Adrenal gland (tissue), 5 donors: ENCODE data around the gene GALNT18.

Source experiments
- POLR2A ChIP-seq, 2 donors: fragments of 450-650 bp; IDR thresholded peaks; one replicate each; pipeline ENCODE4 v1.6.1; 2017; ENCODE audit warnings: antibody characterized with exemption in 2 of 2, mild to moderate bottlenecking in 2 of 2, moderate library complexity in 1 of 2
- TF ChIP-seq, protein P1 (sequence below), 6 experiments: fragments of 450-650 bp in 4 of 6; fragments of 200-600 bp in 2 of 6; sonication (generic) in 1 of 6; IDR thresholded peaks; 1 replicate in 5 of 6; 2 replicates in 1 of 6; pipeline versions ENCODE4 v1.5.1 to v1.8.0; 2016 to 2021; ENCODE audit warnings: antibody characterized with exemption in 6 of 6, mild to moderate bottlenecking in 2 of 6, moderate library complexity in 1 of 6
- donor health status: DM: no; HTN: no; CAD: no.

DNA sequence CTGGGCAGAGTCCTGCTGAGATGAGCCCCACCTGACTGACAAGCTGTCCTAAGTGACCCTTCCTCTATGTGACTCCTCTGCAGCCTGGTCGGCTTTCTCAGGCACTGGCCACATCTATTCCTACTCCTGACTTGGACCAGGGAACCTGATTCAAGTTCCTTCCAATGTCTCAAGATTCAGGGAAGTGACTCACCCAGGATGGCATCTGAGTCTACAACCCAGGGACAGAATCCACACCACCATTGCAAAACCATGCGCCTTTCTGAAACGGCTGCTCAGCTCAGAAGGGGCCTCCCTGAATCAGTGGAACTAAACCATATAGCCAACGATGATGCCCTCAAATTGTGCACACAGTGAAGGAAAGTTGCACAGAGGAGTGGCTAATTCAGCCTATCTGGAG, 204.9 kb downstream of the GALNT18 start:
- TF ChIP-seq, protein P1, sequence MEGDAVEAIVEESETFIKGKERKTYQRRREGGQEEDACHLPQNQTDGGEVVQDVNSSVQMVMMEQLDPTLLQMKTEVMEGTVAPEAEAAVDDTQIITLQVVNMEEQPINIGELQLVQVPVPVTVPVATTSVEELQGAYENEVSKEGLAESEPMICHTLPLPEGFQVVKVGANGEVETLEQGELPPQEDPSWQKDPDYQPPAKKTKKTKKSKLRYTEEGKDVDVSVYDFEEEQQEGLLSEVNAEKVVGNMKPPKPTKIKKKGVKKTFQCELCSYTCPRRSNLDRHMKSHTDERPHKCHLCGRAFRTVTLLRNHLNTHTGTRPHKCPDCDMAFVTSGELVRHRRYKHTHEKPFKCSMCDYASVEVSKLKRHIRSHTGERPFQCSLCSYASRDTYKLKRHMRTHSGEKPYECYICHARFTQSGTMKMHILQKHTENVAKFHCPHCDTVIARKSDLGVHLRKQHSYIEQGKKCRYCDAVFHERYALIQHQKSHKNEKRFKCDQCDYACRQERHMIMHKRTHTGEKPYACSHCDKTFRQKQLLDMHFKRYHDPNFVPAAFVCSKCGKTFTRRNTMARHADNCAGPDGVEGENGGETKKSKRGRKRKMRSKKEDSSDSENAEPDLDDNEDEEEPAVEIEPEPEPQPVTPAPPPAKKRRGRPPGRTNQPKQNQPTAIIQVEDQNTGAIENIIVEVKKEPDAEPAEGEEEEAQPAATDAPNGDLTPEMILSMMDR (IDR thresholded peaks at IDR 0.05) = no peak
- no peak for TF ChIP-seq POLR2A (IDR thresholded peaks at IDR 0.05)
